Measurements from ENCODE around the gene ZDHHC19.

- TF ChIP-seq CTCF (IDR thresholded peaks at IDR 0.05) (no peak), POLR2A (IDR thresholded peaks at IDR 0.05) (no peak), EP300 (IDR thresholded peaks at IDR 0.05) (no peak), POLR2AphosphoS5 (IDR thresholded peaks at IDR 0.05) (no peak)
Measured at GRCh38 chr3:196162679-196163078, 48.5 kb downstream of the ZDHHC19 start.

Data from upper lobe of left lung (tissue), 4 donors.